PC-9 (cell line): Measurements from ENCODE around the gene PACRG.

ENCODE experiments used
- EZH2 ChIP-seq: fragments of 200-600 bp; sonication (generic); IDR thresholded peaks from 2 replicates; pipeline ENCODE4 v1.8.0; 2017; ENCODE audit warnings: antibody characterized with exemption, low read depth
- TF ChIP-seq, protein P1 (sequence below): fragments of 200-600 bp; sonication (generic); conservative IDR thresholded peaks from 2 replicates; pipeline ENCODE4 v1.6.1; 2017; ENCODE audit warnings: mixed run types, antibody characterized with exemption, mild to moderate bottlenecking, moderate library complexity

DNA sequence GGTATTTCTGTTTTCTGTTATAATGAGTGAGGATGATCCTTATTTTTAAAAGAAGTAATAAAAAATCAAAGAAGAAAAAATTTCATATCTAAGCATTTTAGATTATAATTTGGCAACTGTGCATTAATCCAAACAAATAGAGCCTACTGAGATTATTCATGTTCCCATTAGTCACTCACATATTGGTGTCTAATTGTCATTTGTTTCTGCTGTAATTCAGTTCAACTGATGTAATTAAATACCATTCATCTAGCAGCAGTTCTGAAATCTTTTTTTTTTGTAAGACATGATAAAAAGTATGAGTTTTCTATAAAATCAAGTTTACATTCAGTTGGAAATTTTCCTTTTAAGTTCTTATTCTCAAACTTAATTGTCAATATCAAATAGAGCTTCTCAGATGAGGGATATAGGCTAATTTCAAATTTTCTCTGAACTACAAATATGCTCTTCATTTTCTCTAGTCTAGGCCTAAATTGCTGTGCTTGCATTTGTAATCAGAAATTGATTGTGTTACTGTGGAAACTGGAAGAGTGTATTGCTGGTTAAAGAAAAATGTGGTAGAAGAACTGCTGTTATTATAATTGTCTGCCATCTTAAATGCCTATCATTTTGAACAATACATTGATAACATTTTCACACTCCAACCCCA is 23.6 kb downstream of the PACRG start:
- TF ChIP-seq, protein P1, sequence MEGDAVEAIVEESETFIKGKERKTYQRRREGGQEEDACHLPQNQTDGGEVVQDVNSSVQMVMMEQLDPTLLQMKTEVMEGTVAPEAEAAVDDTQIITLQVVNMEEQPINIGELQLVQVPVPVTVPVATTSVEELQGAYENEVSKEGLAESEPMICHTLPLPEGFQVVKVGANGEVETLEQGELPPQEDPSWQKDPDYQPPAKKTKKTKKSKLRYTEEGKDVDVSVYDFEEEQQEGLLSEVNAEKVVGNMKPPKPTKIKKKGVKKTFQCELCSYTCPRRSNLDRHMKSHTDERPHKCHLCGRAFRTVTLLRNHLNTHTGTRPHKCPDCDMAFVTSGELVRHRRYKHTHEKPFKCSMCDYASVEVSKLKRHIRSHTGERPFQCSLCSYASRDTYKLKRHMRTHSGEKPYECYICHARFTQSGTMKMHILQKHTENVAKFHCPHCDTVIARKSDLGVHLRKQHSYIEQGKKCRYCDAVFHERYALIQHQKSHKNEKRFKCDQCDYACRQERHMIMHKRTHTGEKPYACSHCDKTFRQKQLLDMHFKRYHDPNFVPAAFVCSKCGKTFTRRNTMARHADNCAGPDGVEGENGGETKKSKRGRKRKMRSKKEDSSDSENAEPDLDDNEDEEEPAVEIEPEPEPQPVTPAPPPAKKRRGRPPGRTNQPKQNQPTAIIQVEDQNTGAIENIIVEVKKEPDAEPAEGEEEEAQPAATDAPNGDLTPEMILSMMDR = no peak
- TF ChIP-seq EZH2 = no peak
